Kidney epithelial cell (primary cell): ENCODE results near the gene TAF1B. TPM values are rescaled to one million over a fixed set of nuclear protein-coding genes. Genes with fewer than 3 reads are reported as not detected.

ENCODE experiments used
- DNase-seq: peaks from one replicate; pipeline ENCODE4 v3.0.0-alpha.2; 2010; ENCODE audit warnings: low read depth
- H3K27me3 ChIP-seq: 2 replicates; pipeline ENCODE4 v1.6.0; 2011; ENCODE audit warnings: low read length; ENCODE audit not compliant: control insufficient read depth, insufficient read depth
- H3K36me3 ChIP-seq: 2 replicates; pipeline ENCODE4 v1.5.1; 2011; ENCODE audit warnings: low read length; ENCODE audit not compliant: control insufficient read depth, insufficient read depth
- H3K4me3 ChIP-seq: 2 replicates; pipeline ENCODE4 v1.5.1; 2011; ENCODE audit warnings: low read depth, mild to moderate bottlenecking, control low read depth, low read length
- total RNA-seq: library from RNA; depleted of rRNA; stranded (reverse); fragments of >200 nt; gene quantifications from 2 replicates; pipeline ENCODE4 v1.2.3, GENCODE V29; 2015
- TF ChIP-seq, protein P1 (sequence below): IDR thresholded peaks from 2 replicates; pipeline ENCODE4 v1.5.1; 2011; ENCODE audit warnings: mild to moderate bottlenecking, moderate library complexity, low read length, control low read depth, inconsistent platforms; ENCODE audit not compliant: insufficient read depth, poor library complexity, severe bottlenecking

Gene TAF1B
- total RNA-seq, 1 donor from 2014 or later = 15.0 TPM

- Histone ChIP-seq H3K27me3 (peaks cover 3% of the 10 kb centered on the region), H3K36me3 (no peaks in the 10 kb centered on the region), H3K4me3 (no peak overlapping the region)
- TF ChIP-seq, protein P1, sequence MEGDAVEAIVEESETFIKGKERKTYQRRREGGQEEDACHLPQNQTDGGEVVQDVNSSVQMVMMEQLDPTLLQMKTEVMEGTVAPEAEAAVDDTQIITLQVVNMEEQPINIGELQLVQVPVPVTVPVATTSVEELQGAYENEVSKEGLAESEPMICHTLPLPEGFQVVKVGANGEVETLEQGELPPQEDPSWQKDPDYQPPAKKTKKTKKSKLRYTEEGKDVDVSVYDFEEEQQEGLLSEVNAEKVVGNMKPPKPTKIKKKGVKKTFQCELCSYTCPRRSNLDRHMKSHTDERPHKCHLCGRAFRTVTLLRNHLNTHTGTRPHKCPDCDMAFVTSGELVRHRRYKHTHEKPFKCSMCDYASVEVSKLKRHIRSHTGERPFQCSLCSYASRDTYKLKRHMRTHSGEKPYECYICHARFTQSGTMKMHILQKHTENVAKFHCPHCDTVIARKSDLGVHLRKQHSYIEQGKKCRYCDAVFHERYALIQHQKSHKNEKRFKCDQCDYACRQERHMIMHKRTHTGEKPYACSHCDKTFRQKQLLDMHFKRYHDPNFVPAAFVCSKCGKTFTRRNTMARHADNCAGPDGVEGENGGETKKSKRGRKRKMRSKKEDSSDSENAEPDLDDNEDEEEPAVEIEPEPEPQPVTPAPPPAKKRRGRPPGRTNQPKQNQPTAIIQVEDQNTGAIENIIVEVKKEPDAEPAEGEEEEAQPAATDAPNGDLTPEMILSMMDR = no peak
- DNase-seq = no peak
These were observed 32.1 kb upstream of the TAF1B start for GRCh38 chr2:9811216-9811615.

GRCh38 chr2:9811679-9812511, 31.4 kb upstream of the TAF1B start:
- H3K27me3 ChIP-seq = no peaks in the 10 kb centered on the region
- no peak for DNase-seq
- H3K36me3 ChIP-seq = no peaks in the 10 kb centered on the region
- TF ChIP-seq, protein P1 = no peak
- no peak overlapping the region for H3K4me3 ChIP-seq

- DNase-seq = no peak
- TF ChIP-seq, protein P1 = no peak
- Histone ChIP-seq H3K27me3 (no peaks in the 10 kb centered on the region), H3K4me3 (no peak overlapping the region), H3K36me3 (no peaks in the 10 kb centered on the region)
These were observed 30.3 kb upstream of the TAF1B start for GRCh38 chr2:9812945-9813311.

DNA sequence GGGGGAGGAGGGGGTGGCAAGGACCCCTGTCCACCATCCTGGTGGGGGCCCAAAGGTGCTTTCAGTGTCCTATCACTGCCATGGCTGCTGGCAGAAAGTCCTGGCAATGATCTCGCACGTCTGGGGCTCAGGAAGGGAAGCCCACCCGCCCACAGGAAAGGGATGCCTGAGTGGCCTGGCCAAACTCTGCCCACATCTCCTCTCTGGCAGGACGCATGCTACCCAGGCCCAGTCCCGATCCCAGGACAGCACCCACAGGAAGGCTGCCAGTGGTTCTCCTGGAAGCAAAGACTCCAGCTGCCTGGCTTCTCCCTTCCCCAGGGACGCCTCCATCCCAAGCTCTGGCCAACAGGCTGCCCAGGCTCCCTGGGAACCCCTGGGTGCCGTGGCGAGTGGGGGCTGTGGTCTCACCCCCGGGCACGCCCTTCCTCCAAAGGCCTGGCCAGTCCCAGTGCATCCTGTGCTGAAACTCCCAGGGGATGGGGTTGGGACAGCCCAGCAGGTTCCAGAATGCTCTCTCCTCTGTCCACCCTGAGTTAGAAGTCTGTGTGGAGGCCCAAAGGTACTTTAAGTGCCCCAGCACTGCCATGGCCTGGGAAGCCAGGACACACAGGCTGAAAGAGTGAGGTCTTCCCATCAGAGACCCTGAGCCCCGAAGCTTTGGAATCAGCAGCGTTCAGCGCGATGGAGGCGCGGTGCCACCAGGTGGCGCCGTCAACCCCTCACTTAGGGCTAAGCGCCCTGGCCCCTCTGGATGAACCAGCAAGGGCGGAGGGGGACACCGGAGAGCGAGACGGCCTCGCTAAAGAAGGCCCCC, 29.8 kb upstream of the TAF1B start:
- no peak overlapping the region for H3K4me3 ChIP-seq
- DNase-seq = no peak
- TF ChIP-seq, protein P1 = peak; percentile 94

GRCh38 chr2:9814129-9814868, 29.0 kb upstream of the TAF1B start:
- Histone ChIP-seq H3K27me3 (no peaks in the 10 kb centered on the region), H3K36me3 (no peaks in the 10 kb centered on the region), H3K4me3 (no peak overlapping the region)
- DNase-seq = no peak
- TF ChIP-seq, protein P1 = no peak

More for the DNA sequence above, 29.8 kb upstream of the TAF1B start:
- Histone ChIP-seq H3K36me3 (no peaks in the 10 kb centered on the region), H3K27me3 (no peaks in the 10 kb centered on the region)
